Measurements from ENCODE around the gene TNPO3.
"Not testable (repeated sequence)": the region's sequence is repeated elsewhere in the genome, so short reads cannot be mapped to it uniquely, and the experiment has no call there.

The TNPO3 gene

GRCh38 chr7:129013048-129013724, 41.7 kb downstream of the TNPO3 start:
- DNase-seq, result no peak

- DNase-seq, result no peak
Measured at GRCh38 chr7:129012641-129013040, 42.3 kb downstream of the TNPO3 start.

GRCh38 chr7:129010075-129010474, 44.8 kb downstream of the TNPO3 start:
- no peak for DNase-seq

GRCh38 chr7:129009437-129009836, 45.5 kb downstream of the TNPO3 start:
- DNase-seq, result no peak

GRCh38 chr7:129008645-129009414, 46.1 kb downstream of the TNPO3 start:
- no peak for DNase-seq

GRCh38 chr7:129007572-129007971, 47.3 kb downstream of the TNPO3 start:
- DNase-seq, result no peak

GRCh38 chr7:129006636-129007414, 48.1 kb downstream of the TNPO3 start:
- no peak for DNase-seq

- DNase-seq, result no peak
Measured at GRCh38 chr7:129005186-129005585, 49.7 kb downstream of the TNPO3 start.

GRCh38 chr7:128997181-128997580, 57.7 kb downstream of the TNPO3 start:
- no peak for DNase-seq

- DNase-seq, result not testable (repeated sequence)
Measured at GRCh38 chr7:128994560-128994959, 60.4 kb downstream of the TNPO3 start.

- DNase-seq, result no peak
Measured at GRCh38 chr7:128993419-128993818, 61.5 kb downstream of the TNPO3 start.

- DNase-seq, result no peak
Measured at GRCh38 chr7:128989961-128990360, 65.0 kb downstream of the TNPO3 start.

GRCh38 chr7:128988372-128988771, 66.5 kb downstream of the TNPO3 start:
- no peak for DNase-seq

GRCh38 chr7:128986609-128987008, 68.3 kb downstream of the TNPO3 start:
- no peak for DNase-seq

- DNase-seq, result no peak
Measured at GRCh38 chr7:128985660-128986059, 69.3 kb downstream of the TNPO3 start.

- DNase-seq, result no peak
Measured at GRCh38 chr7:128982105-128982504, 72.8 kb downstream of the TNPO3 start.

GRCh38 chr7:128974241-128974934, 80.5 kb downstream of the TNPO3 start:
- DNase-seq, result no peak

- DNase-seq, result no peak
Measured at GRCh38 chr7:128968624-128969023, 86.3 kb downstream of the TNPO3 start.

GRCh38 chr7:128963327-128963757, 91.6 kb downstream of the TNPO3 start:
- no peak for DNase-seq

GRCh38 chr7:128962899-128963298, 92.0 kb downstream of the TNPO3 start:
- DNase-seq, result no peak

- DNase-seq, result no peak
Measured at GRCh38 chr7:128961030-128961659, 93.8 kb downstream of the TNPO3 start.

GRCh38 chr7:128959296-128959695, 95.6 kb downstream of the TNPO3 start:
- DNase-seq, result no peak

- no peak for DNase-seq
Measured at GRCh38 chr7:128955981-128956380, 98.9 kb downstream of the TNPO3 start.

All from activated CD4-positive, alpha-beta T cell treated with anti-CD3 and anti-CD28 coated beads for 1 hour (primary cell).